ENCODE results near the gene TWF1. TPM values are rescaled to one million over a fixed set of nuclear protein-coding genes. Genes with fewer than 3 reads are reported as not detected.

Gene TWF1
- total and polyA plus RNA-seq, 9 of the 15 experiments (the other 6 are each of a cell fraction or from before 2014, with no cell fraction given), result 10.3 to 29.4 (median 23.4) TPM

- TF ChIP-seq STAG1 (CRISPR knock-in tag; IDR thresholded peaks at IDR 0.05; ENCODE audit: borderline replicate concordance) (no peak), DDX20 (tag; IDR thresholded peaks at IDR 0.05; ENCODE audit: low read depth) (no peak), VEZF1 (CRISPR knock-in tag; IDR thresholded peaks at IDR 0.05) (no peak)
These were observed 9.3 kb upstream of the TWF1 start (continued) for GRCh38 chr12:43815416-43815815.

GRCh38 chr12:43812926-43813325 lies 6.8 kb upstream of the TWF1 start:
- H3K36me3 ChIP-seq (ENCODE audit: control insufficient read depth, insufficient read depth, low read length), result no peaks in the 10 kb centered on the region
- H3K9ac ChIP-seq (ENCODE audit: insufficient read depth in 1 of 2, low read depth in 2 of 2, low read length in 2 of 2), result no peak overlapping the region
- intact Hi-C loops (cut with micrococcal nuclease) (no loop called here), in situ Hi-C loops (cut with MboI) (no loop called here)
- no peak overlapping the region for H3K27ac ChIP-seq (ENCODE audit: extremely low read depth, low read depth, low read length)
- ChIA-PET CTCF (ENCODE audit: low intra/inter-chr PET ratio) (no interaction called here), POLR2A (interaction anchor here (0.7 kb wide), 1 partner anchor 16 kb away, joined by 3 read pairs; no protein-coding TSS in a partner anchor)
- no TSS peak for BruUV-seq (replicated peaks)
- 40% methylated on average over 1 of the region's 4 CpGs for WGBS (ENCODE audit: insufficient coverage, low coverage, missing lambda C conversion rate)
- peaks cover 0 to 2% of the 10 kb centered on the region in 2 experiments; a peak in 3 of 5 replicates for H3K27me3 ChIP-seq (ENCODE audit: control insufficient read depth in 2 of 2, insufficient read depth in 2 of 2, low read length in 2 of 2)
- no peaks in the 10 kb centered on the region for H3K9me1 ChIP-seq (ENCODE audit: control insufficient read depth, insufficient read depth, low read length)
- H3K4me2 ChIP-seq (ENCODE audit: insufficient read depth, low read length), result no peak overlapping the region
- FAIRE-seq (no peak), ATAC-seq (no peak), DNase-seq (ENCODE audit: extremely low read depth in 1 of 4, low spot score in 3 of 4) (no peak)
- H2AFZ ChIP-seq (ENCODE audit: low read depth, low read length), result no peak overlapping the region
- H4K20me1 ChIP-seq (replicated peaks; ENCODE audit: control insufficient read depth, insufficient read depth, low read length), result no peaks in the 10 kb centered on the region
- no peaks in the 10 kb centered on the region for H3K9me3 ChIP-seq (replicated peaks; ENCODE audit: control insufficient read depth, insufficient read depth, low read depth, low read length)
- TF ChIP-seq ZFPM2 (CRISPR knock-in tag; IDR thresholded peaks at IDR 0.05), result no peak
- TF ChIP-seq, protein P1, sequence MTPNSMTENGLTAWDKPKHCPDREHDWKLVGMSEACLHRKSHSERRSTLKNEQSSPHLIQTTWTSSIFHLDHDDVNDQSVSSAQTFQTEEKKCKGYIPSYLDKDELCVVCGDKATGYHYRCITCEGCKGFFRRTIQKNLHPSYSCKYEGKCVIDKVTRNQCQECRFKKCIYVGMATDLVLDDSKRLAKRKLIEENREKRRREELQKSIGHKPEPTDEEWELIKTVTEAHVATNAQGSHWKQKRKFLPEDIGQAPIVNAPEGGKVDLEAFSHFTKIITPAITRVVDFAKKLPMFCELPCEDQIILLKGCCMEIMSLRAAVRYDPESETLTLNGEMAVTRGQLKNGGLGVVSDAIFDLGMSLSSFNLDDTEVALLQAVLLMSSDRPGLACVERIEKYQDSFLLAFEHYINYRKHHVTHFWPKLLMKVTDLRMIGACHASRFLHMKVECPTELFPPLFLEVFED (CRISPR knock-in tag; conservative IDR thresholded peaks at IDR 0.05), result no peak
- TF ChIP-seq ZNF586 (CRISPR knock-in tag; conservative IDR thresholded peaks at IDR 0.05), result no peak
- TF ChIP-seq PCBP2 (IDR thresholded peaks at IDR 0.05; ENCODE audit: low read depth, low read length, poor library complexity, severe bottlenecking), result no peak
- no peak for TF ChIP-seq ZNF785 (CRISPR knock-in tag; IDR thresholded peaks at IDR 0.05)
- no peak for TF ChIP-seq ATF2 (CRISPR knock-in tag; IDR thresholded peaks at IDR 0.05)
- TF ChIP-seq MEIS2 (IDR thresholded peaks at IDR 0.05; ENCODE audit: partially characterized antibody), result no peak
- TF ChIP-seq LARP7 (IDR thresholded peaks at IDR 0.05), result no peak
- no peak for TF ChIP-seq ZNF644 (tag; IDR thresholded peaks at IDR 0.05; ENCODE audit: low read depth)
- TF ChIP-seq, protein P2, sequence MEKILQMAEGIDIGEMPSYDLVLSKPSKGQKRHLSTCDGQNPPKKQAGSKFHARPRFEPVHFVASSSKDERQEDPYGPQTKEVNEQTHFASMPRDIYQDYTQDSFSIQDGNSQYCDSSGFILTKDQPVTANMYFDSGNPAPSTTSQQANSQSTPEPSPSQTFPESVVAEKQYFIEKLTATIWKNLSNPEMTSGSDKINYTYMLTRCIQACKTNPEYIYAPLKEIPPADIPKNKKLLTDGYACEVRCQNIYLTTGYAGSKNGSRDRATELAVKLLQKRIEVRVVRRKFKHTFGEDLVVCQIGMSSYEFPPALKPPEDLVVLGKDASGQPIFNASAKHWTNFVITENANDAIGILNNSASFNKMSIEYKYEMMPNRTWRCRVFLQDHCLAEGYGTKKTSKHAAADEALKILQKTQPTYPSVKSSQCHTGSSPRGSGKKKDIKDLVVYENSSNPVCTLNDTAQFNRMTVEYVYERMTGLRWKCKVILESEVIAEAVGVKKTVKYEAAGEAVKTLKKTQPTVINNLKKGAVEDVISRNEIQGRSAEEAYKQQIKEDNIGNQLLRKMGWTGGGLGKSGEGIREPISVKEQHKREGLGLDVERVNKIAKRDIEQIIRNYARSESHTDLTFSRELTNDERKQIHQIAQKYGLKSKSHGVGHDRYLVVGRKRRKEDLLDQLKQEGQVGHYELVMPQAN (IDR thresholded peaks at IDR 0.05; ENCODE audit: borderline replicate concordance), result no peak
- TF ChIP-seq PCBP1 (IDR thresholded peaks at IDR 0.05; ENCODE audit: low read depth, low read length, poor library complexity, severe bottlenecking), result no peak
- no peak for TF ChIP-seq MED1 (CRISPR knock-in tag; IDR thresholded peaks at IDR 0.05; ENCODE audit: borderline replicate concordance)
- H3K4me1 ChIP-seq (replicated peaks in 1 of 2; ENCODE audit: control insufficient read depth in 2 of 2, insufficient read depth in 2 of 2, low read length in 2 of 2), result no peaks in the 10 kb centered on the region
- H3K79me2 ChIP-seq (ENCODE audit: control insufficient read depth, insufficient read depth, low read length), result no peaks in the 10 kb centered on the region
- H3K4me3 ChIP-seq, result no peak overlapping the region
